HG03025 (cell line): Measurements from ENCODE around the gene IGF1R.

Source experiments
- ATAC-seq: cut with Tn5 transposase; IDR thresholded peaks from one replicate; pipeline ENCODE4 v1.9.1; 2021; ENCODE audit warnings: mild to moderate bottlenecking, moderate library complexity; ENCODE audit not compliant: unreplicated experiment, low FRiP score

IGF1R gene

DNA sequence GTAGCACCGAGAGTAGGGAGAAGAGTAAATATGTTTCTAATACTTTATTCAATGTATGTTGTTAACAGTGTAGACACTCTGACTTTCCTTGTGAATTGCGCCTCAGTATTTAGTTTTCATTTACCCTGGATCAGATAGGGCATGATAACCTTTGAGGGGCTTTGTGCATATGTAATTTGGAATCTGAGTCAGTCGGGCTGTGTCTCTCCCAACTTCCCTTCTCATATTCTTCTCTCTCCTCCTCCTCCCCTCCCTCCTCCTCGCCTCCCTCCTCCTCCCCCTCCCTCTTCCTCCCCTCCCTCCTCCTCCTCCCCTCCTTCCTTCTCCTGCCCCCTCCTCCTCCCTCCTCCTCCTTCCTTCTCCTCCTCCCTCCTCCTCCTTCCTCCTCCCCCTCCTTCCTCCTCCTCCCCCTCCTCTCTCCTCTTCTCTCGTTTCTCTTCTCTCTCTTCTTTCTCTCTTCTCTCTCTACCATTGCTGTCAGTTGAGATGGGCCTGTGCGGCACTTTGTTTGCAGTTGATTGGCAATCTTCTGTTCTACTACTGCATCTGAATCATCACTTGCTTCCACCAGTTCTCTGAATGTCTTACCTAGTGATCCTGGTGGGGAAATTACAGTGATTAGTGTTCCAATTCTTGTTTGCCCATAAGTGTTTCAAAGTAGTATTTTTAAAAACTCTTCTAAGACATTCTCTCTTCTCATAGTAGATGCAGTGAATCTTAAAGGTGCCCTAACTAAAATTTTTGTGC, 197.0 kb downstream of the IGF1R start:
- no peak for ATAC-seq

DNA sequence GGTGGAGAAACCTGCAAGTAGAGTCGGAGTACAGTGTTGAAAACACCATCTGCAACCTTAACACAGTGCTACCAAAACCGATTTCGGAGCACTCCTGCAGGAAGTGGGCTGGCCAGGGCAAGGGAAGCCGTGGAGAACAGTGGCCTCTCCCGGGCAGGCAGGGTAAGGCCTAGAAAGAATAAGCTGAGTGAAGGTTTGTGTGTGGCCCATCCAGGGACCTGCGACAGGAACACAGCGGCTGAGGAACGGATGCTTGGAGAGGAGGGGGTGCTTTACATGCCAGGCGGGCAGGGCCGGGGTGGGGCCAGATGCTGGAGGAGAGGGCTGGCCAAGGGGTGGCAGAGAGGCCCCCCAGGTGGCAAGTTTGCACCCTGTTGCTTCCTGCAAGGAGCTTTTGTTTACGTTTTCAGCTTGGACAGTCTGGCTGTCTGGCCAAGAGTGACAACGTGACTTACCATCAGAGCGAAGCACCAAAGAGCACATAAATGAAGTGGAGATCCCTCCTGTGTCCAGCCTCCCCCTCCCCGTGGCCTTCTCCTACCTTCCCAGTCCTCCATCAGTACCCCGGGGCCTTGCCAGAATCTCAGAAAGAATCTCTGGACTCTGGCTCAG, 202.7 kb downstream of the IGF1R start:
- ATAC-seq, result no peak

DNA sequence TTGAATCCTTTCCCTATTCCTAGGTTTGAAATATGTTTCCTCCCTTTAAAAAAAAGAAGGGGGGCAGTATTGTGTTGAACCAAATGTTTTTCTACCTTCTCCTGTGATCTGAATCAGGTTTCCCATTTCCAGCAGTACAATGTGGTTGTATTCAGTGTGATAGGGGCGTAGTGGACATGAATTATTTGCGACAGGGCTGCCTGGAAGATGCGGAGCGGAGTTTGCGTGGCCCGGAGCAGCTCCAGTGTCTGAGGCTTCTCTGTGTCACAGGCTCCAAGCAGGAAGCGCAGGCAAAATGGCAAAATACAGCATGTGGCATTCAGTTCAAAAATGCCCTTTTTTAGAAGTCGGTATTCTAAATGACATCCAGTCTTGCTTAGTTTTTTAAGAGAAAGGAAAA, 204.8 kb downstream of the IGF1R start:
- ATAC-seq, result no peak

DNA sequence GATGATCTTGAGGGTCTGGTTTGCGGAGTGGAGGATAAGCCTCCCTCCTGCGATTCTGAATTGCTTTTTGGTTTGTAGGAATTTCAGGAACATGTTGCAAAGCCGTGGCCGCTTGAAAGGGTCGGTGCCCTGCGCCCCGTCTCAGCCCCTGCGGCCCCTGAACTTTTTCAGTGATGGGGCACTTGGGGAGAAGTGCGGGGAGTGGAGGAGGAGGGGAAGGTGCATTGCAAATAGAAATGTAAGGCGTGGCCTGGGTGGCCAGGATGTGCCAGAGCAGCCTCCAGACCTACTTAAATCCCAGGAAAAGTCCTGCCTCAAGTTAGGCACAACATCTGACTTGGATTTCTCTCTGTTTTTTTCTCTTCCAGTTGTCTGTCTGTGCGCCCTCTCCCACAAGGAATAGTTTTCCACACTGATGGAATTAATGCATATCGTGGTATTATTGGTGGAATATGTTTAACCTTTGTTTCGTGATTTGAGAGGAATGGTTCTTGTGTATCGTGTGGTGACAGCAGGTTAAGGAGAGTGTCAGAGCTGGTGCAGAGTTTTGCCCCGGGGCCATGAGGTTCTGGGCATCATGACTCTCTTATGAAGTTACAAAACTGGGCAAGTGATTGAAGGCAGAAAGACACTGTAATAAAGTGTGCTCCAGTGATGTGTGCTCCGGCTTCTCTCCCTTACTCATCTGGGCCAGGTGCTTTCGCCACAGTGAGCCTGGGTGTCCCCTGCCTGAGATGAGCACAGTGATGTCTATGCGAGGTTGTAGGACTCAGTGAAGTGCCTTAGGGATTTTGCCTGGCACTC, 205.5 kb downstream of the IGF1R start:
- no peak for ATAC-seq

DNA sequence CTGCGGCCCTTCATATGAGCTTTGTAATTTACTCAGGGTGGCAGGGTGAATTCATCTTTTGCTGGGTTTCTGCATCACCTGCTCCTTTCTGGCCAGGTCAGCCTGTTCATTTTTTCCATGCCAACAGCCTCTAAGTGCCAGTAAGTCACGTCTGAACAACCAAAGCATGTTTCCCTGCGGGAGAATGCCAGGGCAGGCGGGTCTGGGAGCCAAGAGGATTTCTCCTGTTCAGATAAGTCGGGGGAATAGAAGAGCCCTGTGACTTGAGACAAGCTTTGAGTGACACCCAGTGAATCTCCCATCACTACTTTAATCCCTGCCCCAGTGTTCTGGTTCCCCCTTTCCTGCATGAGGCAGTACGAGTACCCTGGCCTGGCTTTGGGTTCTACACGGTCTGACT, 206.2 kb downstream of the IGF1R start:
- no peak for ATAC-seq

DNA sequence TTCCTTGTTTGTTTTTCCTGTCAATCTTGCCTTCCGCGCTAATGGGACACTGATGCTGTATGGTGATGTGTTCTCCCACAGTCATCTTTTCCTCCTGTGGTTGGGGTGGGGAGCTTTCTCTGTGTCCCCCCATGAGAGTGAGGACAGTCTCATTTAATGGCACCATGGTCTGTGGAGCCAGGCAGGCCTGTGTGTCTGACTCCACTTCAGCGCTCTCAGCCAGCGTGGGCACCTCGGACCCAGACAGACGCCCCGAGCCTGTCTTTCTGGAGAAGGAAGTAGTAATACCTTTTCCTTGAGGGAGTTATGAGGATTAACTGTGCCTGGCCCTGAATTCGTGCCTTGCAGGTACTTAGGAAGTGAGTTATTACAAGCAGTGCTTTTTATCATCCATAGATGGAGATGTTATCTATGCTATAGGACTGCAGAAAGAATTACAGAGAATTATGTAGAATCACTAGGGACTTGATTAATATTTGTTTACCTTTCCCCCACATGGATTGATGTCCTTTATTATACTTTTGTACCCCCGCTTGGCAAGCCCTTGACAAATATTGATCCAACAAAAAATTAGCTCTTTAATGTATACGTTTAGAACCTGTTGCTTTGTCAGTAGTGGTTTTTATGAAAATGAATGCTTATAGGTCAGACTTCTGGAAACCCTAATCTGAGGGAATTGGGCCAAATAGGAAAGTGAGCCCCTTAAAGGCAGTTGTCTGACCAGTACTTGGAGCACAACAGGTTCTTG, 206.9 kb downstream of the IGF1R start:
- no peak for ATAC-seq

DNA sequence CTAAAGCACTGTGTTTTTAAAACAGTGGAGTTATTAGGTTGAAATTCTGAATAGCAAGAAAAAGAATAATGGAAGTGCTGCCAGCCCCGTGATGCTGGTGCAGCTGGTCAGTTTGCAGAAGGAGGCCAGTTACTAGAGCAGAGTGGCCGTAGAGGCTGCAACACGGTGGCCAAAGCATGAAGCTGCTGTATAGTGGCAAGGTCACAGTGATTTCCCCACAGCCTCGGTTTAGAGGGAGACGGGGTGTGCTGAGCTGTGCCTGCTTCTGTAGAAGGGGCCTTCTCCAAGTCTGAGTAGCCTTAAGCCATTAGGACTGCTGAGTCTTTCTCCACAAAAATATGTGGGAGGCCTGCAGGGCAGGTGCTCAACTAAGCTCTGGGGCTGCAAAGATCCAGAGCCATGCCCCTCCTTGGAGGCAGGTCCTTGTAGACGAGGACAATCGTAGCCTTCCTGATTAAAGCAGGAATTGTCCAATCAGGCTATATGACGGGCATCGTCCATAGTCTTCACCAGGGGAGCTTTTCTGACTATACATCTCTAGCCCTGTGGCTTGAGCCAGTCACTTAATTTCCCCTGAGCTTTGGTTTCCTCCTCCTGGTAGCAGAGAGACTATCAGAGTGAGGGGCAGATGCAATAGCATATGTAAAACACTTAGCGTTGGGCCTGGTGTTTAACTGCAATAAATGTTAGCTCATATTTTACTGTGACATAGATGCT, 207.6 kb downstream of the IGF1R start:
- ATAC-seq, result no peak

DNA sequence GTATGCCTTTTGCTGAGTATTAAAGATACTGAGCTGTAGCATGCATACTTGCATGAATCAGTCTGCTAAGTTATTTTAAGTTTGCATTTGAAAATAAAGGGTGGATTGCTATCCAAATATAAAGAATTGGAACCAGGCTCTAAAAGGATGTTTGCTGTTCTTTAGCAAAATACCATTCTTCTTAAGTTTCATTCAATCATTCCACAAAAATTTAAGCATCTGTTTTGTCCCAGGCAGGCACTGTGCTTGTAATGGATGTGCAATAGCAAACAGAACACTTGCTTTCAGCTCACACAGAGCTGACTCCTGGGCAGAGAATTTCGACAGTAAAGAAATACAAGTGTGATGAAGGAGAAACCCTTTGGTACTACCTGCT, 208.2 kb downstream of the IGF1R start:
- ATAC-seq, result no peak

DNA sequence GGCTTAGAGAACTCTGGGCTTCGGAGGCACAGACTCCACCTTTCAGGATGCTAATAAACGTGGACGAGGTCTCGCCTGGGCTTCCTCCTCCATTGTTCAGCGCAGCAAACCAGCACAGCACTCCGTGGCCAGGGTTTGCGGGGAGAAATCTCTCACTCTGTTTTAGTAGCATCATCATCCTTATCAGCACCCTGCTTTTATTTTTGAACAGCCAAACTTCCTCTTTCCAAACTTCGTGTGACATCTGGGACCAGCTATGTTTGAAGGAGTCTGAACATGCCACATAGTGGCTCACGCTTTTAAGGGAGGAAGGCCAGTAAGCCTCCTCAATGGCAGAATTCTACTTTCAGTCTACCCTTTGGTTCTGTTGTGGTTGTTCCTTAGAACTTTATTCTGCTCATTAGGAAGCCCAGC, 210.3 kb downstream of the IGF1R start:
- no peak for ATAC-seq

DNA sequence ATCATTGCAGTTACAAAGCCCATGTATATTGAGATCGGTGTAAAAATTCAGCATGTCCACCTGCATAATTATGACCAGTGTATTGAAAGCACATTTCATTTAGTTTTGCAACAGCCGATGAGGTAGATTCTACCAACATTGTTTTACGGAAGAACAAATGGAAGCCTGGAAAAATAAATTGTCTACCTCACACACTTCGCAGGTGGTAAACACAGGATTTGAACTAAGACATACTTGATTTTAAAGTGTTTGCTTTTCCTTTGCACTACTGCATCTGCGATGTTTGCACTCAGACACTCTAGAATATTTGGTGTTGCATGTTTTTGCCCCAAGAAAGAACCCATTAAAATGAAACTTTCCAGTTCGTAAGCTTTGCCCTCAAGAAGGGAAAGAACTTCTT, 210.8 kb downstream of the IGF1R start:
- no peak for ATAC-seq

DNA sequence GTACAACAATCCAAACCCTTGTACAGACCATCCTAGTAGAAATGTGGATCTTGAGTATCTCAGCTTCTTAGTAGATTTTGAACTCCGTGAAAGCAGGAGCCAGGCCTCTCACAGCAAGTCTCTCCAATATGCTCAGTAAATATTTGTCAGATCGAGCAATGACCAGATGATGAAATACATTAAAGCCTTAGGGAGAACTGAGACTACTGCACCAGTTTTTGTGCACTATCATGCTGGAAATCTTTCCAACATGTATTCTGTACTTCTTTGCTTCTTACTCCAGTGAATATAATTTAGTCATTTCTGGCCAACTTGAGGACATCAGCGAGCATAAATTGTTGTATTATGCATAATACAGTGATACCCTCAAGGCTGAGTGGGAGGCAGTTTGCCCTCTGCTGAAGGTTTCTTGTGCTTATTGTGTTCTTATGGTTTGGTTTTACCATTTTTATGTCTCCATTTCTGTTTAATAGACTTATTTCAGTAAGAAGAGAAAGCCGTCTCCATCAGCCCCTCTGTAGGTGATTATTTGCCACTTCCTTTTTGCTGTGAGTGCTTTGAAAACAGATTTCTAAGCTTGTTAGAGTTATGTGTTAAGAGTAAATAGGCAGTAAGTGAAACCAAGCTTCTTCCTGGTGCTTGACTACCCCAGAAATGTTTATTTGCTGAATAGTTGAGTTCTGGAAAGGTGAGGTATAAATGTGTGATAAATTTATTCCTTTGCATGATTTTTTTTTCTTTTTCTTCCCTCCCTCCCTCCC, 212.1 kb downstream of the IGF1R start:
- no peak for ATAC-seq

DNA sequence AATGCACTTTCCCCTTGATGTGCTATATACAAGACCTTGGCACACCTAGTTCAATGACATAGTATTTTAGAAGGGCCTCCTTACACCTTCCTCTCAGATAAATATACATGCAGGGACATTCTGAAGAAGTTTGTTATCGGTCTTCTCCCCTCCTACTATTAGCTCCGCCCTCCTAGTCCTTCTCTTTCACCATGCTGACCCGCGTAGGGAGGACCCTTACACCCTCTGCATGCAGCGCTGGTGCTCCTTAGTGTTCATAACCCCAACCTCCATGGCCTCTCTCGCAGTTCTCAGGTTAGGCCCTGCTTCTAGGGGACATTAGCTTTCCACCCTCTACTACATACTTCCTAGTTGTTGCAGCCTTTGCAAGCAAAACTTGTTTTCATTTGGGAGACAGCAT, 212.8 kb downstream of the IGF1R start:
- no peak for ATAC-seq

DNA sequence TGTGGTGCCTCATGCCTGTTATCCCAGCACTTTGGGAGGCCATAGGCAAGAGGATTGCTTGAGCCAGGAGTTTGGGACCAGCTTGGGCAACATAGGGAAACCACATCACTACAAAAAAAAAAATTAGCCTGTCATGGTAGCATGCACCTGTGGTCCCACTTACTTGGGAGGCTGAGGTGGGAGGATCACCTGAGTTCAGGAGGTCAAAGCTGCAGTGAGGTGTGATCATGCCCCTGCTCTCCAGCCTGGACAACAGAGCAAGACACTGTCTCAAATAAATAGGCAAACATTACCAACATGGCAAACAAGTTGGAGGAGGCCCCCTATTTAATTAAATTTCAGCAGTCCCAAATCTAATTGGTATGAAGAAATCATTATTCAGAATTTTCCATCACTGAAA, 215.6 kb downstream of the IGF1R start:
- ATAC-seq, result no peak

DNA sequence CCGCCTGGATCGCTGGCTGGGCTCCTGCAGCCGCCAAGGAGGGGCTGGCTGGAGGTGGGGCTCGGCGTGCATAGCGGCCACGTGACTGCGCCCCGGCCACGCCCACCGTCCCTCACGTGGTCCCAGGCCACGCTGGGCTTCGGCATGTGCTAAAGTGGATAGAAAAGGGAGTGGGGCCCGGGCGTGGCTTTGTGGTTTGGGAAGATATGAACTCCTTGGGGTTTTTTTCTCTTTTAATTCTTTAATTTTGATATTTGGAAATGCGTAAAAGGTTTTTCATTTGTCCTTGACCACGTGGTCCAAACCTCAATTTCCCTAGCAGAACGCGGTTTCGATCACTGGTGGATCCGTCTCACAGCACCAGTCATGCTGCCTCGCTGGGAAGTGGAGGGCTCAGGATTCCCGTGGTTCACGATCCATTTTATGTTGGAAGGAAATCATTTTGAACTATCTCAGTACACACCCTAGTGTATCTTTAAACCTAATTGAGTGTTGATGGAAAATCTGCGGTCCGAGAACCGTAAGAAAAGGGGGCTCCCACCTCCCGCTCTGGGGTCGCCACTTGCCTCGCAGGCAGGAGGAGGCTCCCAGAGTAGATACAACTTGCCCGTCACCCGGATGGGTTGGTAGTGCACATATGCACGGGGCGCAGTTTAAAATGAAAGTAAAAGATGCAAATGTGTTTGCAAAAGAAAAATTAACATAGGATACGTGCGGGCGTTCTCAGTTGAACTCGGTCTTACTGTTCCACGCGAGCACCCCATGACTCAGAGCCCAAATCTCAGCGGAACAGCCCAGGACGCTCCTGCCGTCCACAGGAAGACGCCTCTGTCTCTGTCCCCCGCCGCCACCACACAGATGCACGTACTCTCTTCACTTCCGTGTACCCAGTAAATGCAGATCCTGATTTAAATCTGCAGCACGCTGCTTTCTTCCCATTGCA, 217.3 kb downstream of the IGF1R start:
- ATAC-seq, result peak; percentile 71

DNA sequence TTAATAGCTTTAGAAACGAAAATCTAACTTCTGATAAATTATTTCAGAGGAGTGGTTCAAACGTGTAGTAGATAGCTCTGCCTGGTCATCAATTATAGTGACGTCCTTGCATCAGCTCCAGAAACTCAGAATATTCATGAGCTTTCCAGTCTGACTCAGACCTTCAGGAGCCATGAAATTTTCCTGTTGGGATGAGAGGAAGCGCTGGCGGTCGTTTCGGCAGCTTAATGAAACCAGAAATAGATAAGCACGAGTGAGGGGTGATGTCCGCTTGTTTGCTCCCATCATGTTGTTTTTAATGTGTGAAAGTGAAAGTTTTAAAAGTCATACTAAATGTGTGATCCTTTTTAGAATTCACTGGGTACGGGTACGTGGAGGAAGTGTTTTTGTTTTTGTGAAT, 218.2 kb downstream of the IGF1R start:
- ATAC-seq, result no peak

DNA sequence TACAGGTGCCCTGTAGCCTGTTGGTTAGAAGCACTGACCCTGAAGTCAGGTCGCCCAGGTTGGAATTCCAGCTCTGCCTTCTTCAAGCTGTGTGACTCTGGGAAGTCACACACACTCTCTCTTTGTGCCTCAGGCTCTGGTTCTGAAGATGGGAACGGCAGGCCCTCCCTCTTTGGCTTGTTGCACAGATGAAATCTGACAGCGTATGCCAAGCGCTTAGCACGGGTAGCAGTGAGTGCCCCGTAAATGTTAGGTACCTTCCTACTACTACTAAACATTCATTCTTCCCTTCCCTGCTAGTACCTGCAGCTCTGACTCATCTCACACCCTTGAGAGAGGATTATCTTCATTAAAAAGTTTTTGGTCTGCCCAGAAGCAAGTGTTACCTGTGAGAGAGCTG, 220.2 kb downstream of the IGF1R start:
- ATAC-seq, result no peak

DNA sequence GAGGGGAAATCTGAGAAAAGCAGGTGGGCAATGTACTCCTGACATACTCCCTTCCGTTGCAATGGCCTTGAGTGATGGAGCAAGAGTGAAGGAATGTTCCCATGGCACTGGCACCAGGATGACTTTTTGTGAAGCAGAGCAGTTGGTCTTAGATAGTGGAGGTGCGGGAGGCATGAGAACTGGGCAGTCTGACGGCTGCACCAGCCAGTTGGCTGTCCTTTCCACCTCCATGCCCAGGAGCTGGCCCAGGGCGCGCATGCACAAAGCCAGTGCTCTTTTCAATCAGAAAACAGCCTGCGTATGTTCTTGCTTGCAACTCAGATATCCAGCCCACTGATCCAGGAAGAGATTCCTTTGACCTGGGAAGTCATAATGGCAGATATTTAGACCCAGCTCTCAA, 222.4 kb downstream of the IGF1R start:
- ATAC-seq, result no peak

DNA sequence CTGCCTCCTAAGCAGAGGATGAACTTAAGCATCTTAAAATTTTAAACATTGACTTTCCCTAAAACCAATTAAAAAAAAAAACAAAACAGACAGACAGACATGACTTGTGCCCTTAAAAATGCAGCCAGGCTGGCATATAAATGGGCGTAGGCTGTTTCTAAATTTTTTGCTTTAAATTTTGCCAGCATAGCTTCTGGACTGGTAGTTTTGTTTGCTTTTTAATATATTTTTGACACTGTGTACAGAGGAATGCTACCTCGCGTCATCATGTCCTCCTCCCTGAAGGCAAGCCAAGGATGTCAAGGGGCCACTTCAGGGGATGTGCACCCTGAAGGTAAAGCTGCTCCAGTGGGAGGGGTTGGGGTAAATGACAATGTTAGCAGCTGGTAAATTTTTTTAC, 224.4 kb downstream of the IGF1R start:
- ATAC-seq, result no peak
